Measurements from ENCODE around the gene SLC38A3. TPM values are rescaled to one million over a fixed set of nuclear protein-coding genes. Genes with fewer than 3 reads are reported as not detected.

SLC38A3 gene
- total RNA-seq, 1 donor: 0.27 TPM

DNA sequence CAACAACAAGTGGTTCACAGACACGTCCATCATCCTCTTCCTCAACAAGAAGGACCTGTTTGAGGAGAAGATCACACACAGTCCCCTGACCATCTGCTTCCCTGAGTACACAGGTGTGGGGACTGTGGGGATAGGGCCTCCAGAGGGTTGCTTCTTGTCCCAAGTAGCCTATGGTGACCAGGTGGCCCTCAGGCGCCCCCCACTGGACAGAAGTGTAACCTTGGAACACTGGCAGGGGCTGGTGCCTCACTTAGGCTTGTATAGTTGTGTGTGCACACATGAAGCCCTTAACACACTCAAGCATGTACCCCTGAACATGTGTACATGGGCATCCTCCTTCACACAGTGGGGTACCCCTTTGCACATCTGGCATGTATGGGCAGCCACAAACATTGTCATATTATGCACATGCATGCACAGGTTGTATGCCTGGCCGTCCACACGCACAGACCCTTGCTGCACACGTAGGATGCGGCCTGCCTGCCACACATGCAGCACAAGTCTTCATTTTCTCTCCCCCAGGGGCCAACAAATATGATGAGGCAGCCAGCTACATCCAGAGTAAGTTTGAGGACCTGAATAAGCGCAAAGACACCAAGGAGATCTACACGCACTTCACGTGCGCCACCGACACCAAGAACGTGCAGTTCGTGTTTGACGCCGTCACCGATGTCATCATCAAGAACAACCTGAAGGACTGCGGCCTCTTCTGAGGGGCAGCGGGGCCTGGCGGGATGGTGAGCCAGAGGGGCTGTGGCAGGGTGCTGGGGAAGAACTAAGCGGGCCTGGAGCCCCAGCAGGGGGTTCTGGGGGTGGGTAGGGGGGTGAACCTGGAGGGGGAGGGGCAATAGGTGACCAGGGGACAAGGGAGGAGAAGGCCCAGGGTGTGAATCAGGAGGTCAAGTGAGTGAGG, 52.2 kb downstream of the SLC38A3 start:
- no peak overlapping the region for H3K4me3 ChIP-seq (ENCODE audit: low read depth, low read length)
- TF ChIP-seq, protein P1, sequence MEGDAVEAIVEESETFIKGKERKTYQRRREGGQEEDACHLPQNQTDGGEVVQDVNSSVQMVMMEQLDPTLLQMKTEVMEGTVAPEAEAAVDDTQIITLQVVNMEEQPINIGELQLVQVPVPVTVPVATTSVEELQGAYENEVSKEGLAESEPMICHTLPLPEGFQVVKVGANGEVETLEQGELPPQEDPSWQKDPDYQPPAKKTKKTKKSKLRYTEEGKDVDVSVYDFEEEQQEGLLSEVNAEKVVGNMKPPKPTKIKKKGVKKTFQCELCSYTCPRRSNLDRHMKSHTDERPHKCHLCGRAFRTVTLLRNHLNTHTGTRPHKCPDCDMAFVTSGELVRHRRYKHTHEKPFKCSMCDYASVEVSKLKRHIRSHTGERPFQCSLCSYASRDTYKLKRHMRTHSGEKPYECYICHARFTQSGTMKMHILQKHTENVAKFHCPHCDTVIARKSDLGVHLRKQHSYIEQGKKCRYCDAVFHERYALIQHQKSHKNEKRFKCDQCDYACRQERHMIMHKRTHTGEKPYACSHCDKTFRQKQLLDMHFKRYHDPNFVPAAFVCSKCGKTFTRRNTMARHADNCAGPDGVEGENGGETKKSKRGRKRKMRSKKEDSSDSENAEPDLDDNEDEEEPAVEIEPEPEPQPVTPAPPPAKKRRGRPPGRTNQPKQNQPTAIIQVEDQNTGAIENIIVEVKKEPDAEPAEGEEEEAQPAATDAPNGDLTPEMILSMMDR (IDR thresholded peaks at IDR 0.05; ENCODE audit: insufficient read depth, low read length): peak; percentile 57
- peak; percentile 34 for DNase-seq (ENCODE audit: low read depth)

DNA sequence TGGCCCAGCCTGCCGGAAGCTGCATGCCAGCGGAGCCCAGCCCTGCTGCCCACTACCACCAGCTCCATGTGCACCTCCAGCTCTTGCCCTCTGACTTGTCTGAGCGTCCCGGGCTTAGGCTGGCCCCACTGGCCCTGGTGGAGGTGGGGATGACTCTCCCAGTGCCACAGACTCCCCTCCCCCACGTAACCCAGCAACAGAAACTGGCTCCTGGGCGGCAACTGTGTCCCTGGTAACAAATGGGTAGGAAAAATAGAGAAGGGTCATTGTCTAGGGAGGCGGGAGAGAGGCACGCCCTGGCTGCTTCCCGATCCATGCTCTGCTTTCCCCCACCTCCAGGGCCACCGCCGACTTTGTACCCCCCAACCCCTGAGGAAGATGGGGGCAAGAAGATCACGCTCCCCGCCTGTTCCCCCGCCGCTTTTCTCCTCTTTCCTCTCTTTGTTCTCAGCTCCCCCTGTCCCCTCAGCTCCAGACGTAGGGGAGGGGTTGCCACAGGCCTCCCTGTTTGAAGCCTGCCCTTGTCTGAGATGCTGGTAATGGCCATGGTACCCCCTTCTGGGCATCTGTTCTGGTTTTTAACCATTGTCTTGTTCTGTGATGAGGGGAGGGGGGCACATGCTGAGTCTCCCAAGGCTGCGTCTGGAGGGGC, 53.1 kb downstream of the SLC38A3 start:
- TF ChIP-seq, protein P1 (IDR thresholded peaks at IDR 0.05; ENCODE audit: insufficient read depth, low read length): no peak
- H3K4me3 ChIP-seq (ENCODE audit: low read depth, low read length): no peak overlapping the region
- DNase-seq (ENCODE audit: low read depth): no peak

DNA sequence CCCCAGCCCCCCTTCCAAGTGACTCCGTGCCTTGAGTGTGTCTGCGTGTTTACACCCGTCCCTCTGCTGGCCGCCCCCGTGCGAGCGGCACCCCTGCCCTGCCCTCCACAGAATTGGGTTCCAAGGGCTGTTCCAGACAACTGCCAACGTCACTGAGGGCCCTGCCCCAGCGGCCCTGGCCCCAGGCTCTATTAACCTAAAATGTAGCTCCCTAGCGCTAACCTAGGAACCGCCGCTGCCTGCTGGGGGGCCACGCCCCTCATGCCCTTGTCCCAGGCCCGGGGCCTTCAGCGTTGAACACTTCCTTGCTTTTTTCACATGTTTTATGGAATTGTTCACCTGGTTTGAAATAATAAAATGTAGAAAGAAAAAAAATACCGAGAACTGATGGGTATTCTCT, 53.9 kb downstream of the SLC38A3 start:
- TF ChIP-seq, protein P1 (IDR thresholded peaks at IDR 0.05; ENCODE audit: insufficient read depth, low read length): no peak
- H3K4me3 ChIP-seq (ENCODE audit: low read depth, low read length): no peak overlapping the region
- no peak for DNase-seq (ENCODE audit: low read depth)

DNA sequence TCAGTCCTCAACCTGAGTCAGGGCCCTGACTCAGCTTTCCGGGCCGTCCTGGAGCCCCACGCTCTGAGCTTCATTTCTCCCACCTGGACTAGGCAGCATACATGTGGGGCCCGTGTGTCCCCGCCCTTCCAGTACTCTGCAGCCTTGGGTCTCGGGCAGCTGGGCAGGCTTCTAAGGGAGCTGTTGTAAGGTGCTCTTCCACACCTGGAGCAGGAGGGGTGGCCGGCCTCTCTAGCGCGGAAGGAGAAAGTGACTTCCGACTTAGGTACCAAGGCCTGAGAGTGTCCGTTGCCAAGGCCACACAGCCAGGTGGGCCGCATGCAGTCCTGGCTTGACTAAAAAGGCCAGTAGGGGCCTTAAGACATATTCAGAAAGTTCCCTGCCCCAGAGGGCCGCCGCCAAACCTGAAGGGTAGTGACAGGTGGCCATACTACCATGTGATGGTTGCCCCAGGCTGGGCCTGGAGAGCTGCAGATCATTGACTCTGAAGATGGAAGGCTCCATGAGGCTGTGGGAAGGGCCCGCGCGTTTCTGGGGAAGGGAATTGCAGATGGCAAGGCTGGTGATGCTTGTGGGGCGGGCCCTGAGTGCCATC, 54.5 kb downstream of the SLC38A3 start:
- no peak for DNase-seq (ENCODE audit: low read depth)
- TF ChIP-seq, protein P1 (IDR thresholded peaks at IDR 0.05; ENCODE audit: insufficient read depth, low read length): no peak
- peak overlapping the region; percentile 22 for H3K4me3 ChIP-seq (ENCODE audit: low read depth, low read length)

DNA sequence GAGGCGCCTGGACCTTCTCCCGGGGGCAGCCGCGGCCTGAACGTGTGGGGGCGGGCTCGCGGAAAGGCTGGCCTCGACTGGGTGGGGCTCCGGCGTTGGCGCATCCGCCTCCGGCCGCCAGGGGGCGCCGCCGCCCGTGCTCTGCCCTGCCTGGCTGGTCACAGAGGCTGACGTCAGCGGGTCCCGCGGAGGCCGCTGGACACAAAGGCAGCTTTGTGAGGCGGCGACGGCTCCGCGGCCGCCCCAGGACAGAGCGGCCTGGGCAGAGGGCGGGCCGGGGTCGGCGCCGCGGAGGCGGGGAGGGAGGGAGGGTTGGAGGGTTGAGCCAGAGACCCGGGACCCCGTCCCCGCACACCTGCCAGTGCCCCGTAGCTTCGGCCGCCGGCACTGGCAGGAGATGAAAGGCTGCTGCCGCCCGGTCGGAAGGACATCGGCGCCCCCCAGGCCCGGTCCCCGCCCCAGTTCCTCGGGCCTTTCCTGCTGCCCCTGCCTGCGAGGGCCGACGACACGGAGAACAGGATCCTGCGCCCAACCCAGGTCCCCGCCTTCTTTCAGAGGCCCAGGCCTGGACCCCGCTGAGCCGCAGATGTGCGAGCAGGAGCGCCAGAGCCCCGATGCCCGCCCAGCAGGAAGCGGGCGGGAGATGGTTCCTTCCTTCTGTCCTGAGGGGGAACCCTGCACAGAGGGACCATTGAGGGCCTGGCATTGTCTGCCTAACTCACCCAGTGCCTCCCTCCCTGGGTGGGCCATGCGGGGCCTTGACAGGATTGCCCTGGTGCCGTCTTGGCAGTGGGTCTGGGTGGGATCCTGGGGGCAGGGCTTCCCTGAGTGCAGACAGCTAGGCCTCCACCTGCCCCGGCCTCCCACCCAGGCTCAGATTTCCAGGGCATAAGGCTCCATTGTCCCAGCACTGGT, 55.2 kb downstream of the SLC38A3 start:
- DNase-seq (ENCODE audit: low read depth): peak; percentile 85
- TF ChIP-seq, protein P1 (IDR thresholded peaks at IDR 0.05; ENCODE audit: insufficient read depth, low read length): peak; percentile 74
- H3K4me3 ChIP-seq (ENCODE audit: low read depth, low read length): peak overlapping the region; percentile 64

DNA sequence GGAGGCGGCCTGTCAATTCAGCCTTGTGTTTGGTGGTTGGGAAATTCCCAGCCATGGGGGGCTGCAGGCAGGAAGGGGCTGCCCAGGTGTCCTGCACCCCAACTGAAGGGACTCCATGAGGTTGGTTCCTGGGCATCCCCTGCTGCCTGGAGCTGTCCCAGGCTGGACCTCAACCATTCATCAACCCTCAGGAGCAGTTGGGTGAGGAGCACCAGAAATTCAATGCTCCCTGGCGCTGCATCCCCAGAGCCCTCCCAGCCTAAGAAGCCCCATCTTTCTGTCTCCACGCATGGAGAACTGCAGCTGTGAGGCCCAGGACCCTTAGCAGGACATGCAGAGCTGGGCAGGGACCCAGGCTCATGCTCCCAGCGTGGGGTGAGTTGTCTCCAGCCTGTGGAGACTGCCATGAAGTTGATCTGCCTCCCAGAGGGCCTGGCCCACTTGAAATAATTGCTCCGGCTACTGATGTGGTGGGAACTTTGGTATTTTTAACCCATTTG, 55.9 kb downstream of the SLC38A3 start:
- TF ChIP-seq, protein P1 (IDR thresholded peaks at IDR 0.05; ENCODE audit: insufficient read depth, low read length): no peak
- H3K4me3 ChIP-seq (ENCODE audit: low read depth, low read length): peak overlapping the region; percentile 64
- DNase-seq (ENCODE audit: low read depth): no peak
